ENCODE data around the gene NYNRIN. TPM values are rescaled to one million over a fixed set of nuclear protein-coding genes. Genes with fewer than 3 reads are reported as not detected.
A peak's percentile ranks its signal among the peaks of the same experiment; 100 is the strongest.
"Not testable (repeated sequence)": the region's sequence is repeated elsewhere in the genome, so short reads cannot be mapped to it uniquely, and the experiment has no call there.

The NYNRIN gene
- total RNA-seq, 4 donors from 2014 or later = 3.2 to 15.5 (median 10.3) TPM

DNA sequence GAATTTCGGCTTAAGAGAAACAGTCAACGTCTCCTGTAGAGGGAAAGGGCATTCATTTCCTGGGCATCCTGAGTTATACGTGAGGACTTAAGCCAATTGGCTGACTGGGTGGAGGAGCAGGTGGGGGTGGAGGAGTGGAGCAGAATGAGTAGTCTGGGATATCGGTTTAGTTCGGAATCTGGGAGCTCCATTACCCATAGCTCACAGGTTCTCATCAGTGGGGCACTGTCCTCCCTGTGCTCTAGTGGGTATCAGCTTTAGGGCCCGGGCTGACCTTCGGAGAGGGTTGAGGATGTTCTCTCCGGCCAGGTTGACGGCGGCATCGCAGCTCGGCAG, 43.1 kb downstream of the NYNRIN start:
- Histone ChIP-seq H3K27me3 (no peaks in the 10 kb centered on the region), H3K9me3 (no peaks in the 10 kb centered on the region), H3K36me3 (peaks cover 0 to 44% (median 0%) of the 10 kb centered on the region in 3 donors), H3K27ac (peak overlapping the region; percentile 92 to 100 (median 95)), H3K4me1 (peaks cover 4 to 30% (median 5%) of the 10 kb centered on the region in 4 donors), H3K4me3 (peak overlapping the region; percentile 53 to 79 (median 66))
- DNase-seq = no peak
- TF ChIP-seq POLR2A (IDR thresholded peaks at IDR 0.05) = no peak
- TF ChIP-seq, protein P1, sequence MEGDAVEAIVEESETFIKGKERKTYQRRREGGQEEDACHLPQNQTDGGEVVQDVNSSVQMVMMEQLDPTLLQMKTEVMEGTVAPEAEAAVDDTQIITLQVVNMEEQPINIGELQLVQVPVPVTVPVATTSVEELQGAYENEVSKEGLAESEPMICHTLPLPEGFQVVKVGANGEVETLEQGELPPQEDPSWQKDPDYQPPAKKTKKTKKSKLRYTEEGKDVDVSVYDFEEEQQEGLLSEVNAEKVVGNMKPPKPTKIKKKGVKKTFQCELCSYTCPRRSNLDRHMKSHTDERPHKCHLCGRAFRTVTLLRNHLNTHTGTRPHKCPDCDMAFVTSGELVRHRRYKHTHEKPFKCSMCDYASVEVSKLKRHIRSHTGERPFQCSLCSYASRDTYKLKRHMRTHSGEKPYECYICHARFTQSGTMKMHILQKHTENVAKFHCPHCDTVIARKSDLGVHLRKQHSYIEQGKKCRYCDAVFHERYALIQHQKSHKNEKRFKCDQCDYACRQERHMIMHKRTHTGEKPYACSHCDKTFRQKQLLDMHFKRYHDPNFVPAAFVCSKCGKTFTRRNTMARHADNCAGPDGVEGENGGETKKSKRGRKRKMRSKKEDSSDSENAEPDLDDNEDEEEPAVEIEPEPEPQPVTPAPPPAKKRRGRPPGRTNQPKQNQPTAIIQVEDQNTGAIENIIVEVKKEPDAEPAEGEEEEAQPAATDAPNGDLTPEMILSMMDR (IDR thresholded peaks at IDR 0.05) = no peak

DNA sequence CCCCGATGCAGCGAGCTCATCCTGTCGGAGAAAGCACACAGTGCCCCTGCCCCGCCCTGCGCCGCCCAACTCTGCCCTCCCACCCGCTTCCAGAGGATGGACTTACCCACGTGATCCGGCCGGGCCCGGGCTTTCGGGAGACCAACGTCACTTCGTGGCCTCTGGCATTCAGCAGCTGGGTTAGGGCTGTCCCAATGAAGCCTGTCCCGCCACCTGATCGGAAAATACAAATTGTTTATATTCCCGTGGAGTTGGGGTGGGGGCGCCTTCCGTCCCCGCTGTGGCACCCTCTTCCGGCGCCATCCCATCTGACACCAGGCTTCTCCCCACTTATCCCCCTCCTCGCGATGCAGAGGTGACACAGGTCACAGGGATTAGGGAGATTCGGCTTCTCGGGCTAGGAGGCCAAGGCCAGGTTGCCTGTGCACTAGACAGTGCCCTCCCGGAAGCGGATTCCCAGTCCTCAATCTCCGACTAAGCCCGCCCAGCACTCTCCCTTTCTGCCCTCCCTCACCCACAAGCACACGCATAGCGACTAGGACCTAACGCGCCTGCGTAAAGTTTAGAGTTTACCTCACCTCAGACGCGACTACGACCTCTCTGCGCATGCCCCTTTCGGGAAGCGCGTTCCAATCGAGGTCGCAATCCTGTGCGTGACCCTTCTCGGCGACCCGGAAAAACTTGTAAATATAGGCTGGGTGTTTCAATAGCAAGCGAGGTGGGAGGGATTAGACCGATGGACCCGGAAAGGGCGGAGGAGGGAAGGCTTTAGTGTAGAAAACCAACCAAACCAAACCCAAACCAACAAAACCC, 43.6 kb downstream of the NYNRIN start, which contains the start of gene SDR39U1:
Gene SDR39U1 (minus strand): TSS at position 537 of the 813 bp plus-strand sequence. CDS start 7 bp downstream, at position 530.
- H3K27ac ChIP-seq = peak within 1 kb of the TSS; percentile 92 to 100 (median 95)
- H3K36me3 ChIP-seq = peaks cover 0 to 38% (median 0%) of the 10 kb centered on the region in 3 donors
- H3K4me3 ChIP-seq = peak within 1 kb of the TSS; percentile 53 to 79 (median 66)
- peaks cover under 1 to 24% (median 5%) of the 10 kb centered on the region in 4 donors for H3K4me1 ChIP-seq
- no peaks in the 10 kb centered on the region for H3K27me3 ChIP-seq
- peak; percentile 78 to 94 for TF ChIP-seq POLR2A (IDR thresholded peaks at IDR 0.05)
- TF ChIP-seq, protein P1 (IDR thresholded peaks at IDR 0.05) = peak in 2 of 6 experiments; percentile 9 to 13
- no peaks in the 10 kb centered on the region for H3K9me3 ChIP-seq
- peak; percentile 94 to 99 (median 95) for DNase-seq

DNA sequence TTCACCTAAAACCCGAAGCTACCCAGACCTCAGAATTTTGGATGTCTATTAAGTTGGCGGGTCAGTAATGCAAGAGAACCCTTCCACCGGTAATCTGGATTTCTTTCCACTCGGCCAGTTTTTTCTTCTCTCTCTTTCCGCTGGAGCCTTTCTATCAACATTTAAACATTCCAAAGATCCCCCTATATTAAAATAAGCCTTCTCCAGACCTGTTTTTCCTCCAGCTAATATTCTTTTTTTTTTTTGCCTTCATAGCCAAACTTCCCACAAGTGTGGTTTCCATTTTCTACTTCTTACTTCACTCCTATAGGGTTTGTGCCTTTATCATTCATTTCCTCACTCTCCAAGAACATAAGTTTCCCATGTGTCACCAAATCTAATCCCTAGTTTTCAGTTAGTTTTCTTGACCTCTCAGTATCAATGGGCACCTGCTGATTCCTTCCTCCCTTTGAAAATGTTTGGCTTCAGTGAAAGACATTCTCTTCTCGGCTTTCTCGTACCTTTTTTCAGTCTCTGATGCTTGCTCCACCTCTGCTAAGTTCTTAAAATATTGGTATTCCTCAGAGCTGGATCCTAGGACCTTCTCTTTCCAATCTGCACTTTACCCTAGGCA, 44.4 kb downstream of the NYNRIN start:
- peaks cover 0 to 23% (median 5%) of the 10 kb centered on the region in 4 donors for H3K4me1 ChIP-seq
- H3K27me3 ChIP-seq = no peaks in the 10 kb centered on the region
- H3K4me3 ChIP-seq = peak overlapping the region; percentile 53 to 79 (median 66)
- no peak for DNase-seq
- H3K36me3 ChIP-seq = peaks cover 0 to 31% (median 0%) of the 10 kb centered on the region in 3 donors
- TF ChIP-seq, protein P1 (IDR thresholded peaks at IDR 0.05) = no peak
- no peak for TF ChIP-seq POLR2A (IDR thresholded peaks at IDR 0.05)
- H3K9me3 ChIP-seq = no peaks in the 10 kb centered on the region
- peak overlapping the region; percentile 92 to 100 (median 95) for H3K27ac ChIP-seq

DNA sequence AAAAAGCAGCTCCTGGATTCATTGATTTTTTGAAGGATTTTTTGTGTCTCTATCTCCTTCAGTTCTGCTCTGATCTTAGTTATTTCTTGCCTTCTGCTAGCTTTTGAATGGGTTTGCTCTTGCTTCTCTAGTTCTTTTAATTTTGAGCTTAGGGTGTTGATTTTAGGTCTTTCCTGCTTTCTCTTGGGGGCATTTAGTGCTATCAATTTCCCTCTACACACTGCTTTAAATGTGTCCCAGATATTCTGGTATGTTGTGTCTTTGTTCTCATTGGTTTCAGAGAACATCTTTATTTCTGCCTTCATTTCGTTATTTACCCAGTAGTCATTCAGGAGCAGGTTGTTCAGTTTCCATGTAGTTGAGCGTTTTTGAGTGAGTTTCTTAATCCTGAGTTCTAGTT, 52.0 kb downstream of the NYNRIN start:
- DNase-seq = not testable (repeated sequence)

DNA sequence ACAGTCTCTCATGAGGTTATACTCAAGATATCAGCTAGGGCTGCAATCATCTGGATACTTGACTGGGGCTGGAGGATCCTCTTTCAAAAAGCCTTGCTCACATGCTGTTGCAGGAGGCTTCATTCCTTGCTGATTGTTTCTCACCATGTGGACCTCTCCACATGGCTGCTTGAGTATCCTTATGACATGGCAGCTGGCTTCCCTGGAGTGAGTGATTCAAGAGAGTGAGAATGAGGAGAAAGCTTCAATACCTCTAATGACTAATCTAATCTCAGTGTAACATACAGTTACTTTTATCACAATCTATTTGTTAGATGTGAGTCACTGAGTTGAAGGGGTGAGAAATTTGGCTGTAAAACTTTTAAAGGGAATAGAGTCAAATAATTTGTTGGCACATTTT, 58.2 kb downstream of the NYNRIN start:
- Histone ChIP-seq H3K4me1 (no peaks in the 10 kb centered on the region), H3K9me3 (no peaks in the 10 kb centered on the region), H3K36me3 (no peaks in the 10 kb centered on the region), H3K4me3 (no peak overlapping the region), H3K27ac (no peak overlapping the region), H3K27me3 (no peaks in the 10 kb centered on the region)
- DNase-seq = no peak
- no peak for TF ChIP-seq POLR2A (IDR thresholded peaks at IDR 0.05)
- TF ChIP-seq, protein P1 (IDR thresholded peaks at IDR 0.05) = no peak

More for the DNA sequence above, 52.0 kb downstream of the NYNRIN start:
- H3K9me3 ChIP-seq, H3K4me3 ChIP-seq, H3K4me1 ChIP-seq, H3K27ac ChIP-seq, H3K36me3 ChIP-seq, H3K27me3 ChIP-seq: not testable (repeated sequence)

DNA sequence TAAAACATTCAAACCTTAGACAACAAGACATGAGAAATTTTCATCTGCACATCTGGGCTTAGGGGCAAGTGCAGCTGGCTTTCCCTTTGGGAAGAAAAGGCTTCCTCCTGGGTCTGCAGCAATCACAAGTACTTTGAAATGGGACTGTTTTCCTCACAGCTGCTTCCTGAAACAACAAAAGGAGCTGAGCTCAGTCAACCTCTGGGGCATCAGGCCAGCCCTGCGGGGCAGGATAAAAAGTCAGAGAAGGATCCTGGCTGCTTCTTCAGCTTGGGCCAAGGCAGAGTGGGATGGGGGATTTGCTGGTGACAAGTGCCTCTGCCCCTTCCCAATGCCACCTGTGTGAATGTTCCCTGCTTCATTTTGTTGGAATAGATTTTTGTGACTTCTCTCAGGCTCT, 59.9 kb downstream of the NYNRIN start:
- Histone ChIP-seq H3K4me3 (no peak overlapping the region), H3K27me3 (no peaks in the 10 kb centered on the region), H3K27ac (no peak overlapping the region), H3K4me1 (no peaks in the 10 kb centered on the region), H3K9me3 (no peaks in the 10 kb centered on the region), H3K36me3 (no peaks in the 10 kb centered on the region)
- DNase-seq = no peak
- TF ChIP-seq, protein P1 (IDR thresholded peaks at IDR 0.05) = no peak
- TF ChIP-seq POLR2A (IDR thresholded peaks at IDR 0.05) = no peak

All from Peyer's patch (tissue), 4 donors.